ENCODE measurements around the gene AIFM3.

- TF ChIP-seq CTCF (IDR thresholded peaks at IDR 0.05), result no peak
- TF ChIP-seq EZH2 (IDR thresholded peaks at IDR 0.05; ENCODE audit: borderline replicate concordance, insufficient read depth, low read depth, low read length, poor library complexity, severe bottlenecking), result no peak
Observed at GRCh38 chr22:20922141-20922751, 44.8 kb upstream of the AIFM3 start.
